HS-27A (cell line): ENCODE results near the gene GLYATL3.
A peak's percentile ranks its signal among the peaks of the same experiment; 100 is the strongest.
"Not testable (repeated sequence)": the region's sequence is repeated elsewhere in the genome, so short reads cannot be mapped to it uniquely, and the experiment has no call there.

Source experiments
- DNase-seq: peaks from one replicate; pipeline ENCODE4 v3.0.0-alpha.2; 2012; ENCODE audit warnings: low read depth, missing footprints

The GLYATL3 gene

DNA sequence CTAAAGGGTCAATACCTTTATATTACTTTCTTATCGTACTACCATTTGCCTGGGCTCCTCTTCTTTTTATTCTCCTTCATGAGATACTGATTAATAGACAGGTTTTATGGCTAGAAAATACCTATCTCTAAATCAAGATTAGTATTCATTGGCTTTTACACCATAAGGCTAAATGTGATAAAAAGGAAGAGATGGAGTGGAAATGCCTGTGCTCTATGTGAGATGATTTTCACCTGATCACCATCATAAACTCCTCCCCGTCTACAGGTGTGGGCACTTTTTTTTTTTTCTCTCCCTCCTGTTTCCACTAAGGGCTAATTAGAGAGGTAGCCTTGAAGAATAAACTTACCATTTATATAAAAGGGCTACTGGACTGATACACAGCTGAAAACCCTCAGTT, at the start of gene GLYATL3:
TSS of gene GLYATL3 (plus strand) at position 301 of the 400 bp plus-strand sequence. CDS start 12,068 bp downstream, outside the sequence.
- DNase-seq = no peak

GRCh38 chr6:49453221-49453620, 46.5 kb upstream of the GLYATL3 start:
- no peak for DNase-seq

- DNase-seq = no peak
Measured at GRCh38 chr6:49454787-49455709, 44.7 kb upstream of the GLYATL3 start.

DNA sequence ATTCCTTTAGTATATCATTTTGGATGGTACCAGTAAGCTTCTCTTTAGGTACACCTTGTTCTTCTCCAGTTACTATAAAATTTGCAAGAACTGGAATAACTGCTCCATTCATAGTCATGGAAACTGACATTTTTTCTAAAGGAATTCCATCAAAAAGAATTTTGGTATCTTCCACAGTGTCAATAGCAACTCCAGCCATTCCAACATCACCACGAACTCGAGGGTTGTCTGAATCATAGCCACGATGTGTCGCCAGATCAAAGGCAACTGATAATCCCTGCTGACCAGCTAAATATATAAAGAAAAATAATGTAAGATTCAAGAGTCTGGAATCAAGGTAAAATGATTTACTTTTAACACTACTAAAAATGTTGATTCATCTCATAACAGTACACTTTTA, 42.0 kb upstream of the GLYATL3 start:
- no peak for DNase-seq

GRCh38 chr6:49462071-49462470, 37.7 kb upstream of the GLYATL3 start:
- no peak for DNase-seq

DNA sequence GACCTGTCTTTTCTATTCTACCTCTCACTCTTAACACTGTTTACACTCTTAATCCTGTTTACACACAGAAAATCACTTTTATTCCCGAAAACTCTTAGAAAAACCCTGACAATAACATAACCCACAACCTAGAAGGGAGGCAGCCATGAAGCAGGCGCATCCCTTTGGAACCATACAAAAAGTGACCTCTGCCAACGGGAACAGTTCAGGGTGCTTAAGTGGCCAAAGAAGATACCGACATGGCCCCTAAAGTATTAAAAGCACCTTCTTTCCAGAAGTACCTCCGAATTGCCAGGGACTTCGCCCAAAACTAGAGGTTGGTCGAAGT, 37.2 kb upstream of the GLYATL3 start:
- no peak for DNase-seq

- DNase-seq = peak; percentile 79
Measured at GRCh38 chr6:49462927-49463611, 36.7 kb upstream of the GLYATL3 start, which contains the start of the genes CENPQ and MMUT. Gene CENPQ, plus strand, starts transcription at chr6:49463370. Its CDS starts 6,807 bp downstream, at chr6:49470177. Gene MMUT, minus strand, starts transcription at chr6:49463253. Its CDS starts 3,787 bp downstream, at chr6:49459466.

- DNase-seq = peak; percentile 8
Measured at GRCh38 chr6:49463612-49463967, 36.1 kb upstream of the GLYATL3 start.

- no peak for DNase-seq
Measured at GRCh38 chr6:49464691-49465090, 35.0 kb upstream of the GLYATL3 start.

- DNase-seq = no peak
Measured at GRCh38 chr6:49468042-49468441, 31.7 kb upstream of the GLYATL3 start.

GRCh38 chr6:49476564-49476963, 23.2 kb upstream of the GLYATL3 start:
- not testable (repeated sequence) for DNase-seq

GRCh38 chr6:49479308-49479970, 20.3 kb upstream of the GLYATL3 start:
- DNase-seq = no peak

- DNase-seq = not testable (repeated sequence)
Measured at GRCh38 chr6:49481846-49482245, 17.9 kb upstream of the GLYATL3 start.

DNA sequence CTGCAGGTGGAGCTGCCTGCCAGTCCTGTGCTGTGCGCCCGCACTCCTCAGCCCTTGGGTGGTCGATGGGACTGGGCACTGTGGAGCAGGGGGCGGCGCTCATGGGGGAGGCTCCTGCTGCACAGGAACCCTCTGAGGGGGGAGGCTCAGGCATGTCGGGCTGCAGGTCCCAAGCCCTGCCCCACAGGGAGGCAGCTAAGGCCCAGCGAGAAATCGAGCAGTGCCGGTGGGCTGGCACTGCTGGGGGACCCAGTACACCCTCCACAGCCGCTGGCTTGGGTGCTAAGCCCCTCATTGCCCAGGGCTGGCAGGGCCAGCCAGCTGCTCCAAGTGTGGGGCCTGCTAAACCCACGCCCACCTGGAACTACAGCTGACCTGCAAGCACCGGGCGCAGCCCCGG, 16.3 kb upstream of the GLYATL3 start:
- DNase-seq = not testable (repeated sequence)

DNA sequence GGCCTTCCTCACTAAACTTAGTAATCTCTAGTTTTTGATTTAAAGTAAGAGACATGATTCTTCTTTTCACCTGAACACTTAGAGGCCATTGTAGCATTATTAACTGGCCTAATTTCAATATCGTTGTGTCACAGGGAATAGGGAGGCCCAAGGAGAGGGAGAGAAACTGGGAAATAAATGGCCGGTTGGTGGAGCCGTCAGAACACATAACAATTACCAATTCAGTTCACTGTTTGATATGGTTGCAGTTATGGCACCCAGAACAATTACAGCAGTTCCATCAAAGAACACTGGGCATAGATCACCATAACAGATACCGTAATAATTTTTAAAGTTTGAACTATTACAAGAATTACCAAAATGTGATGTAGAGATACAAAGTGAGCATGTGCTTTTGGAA, 9.1 kb upstream of the GLYATL3 start:
- no peak for DNase-seq

- no peak for DNase-seq
Measured at GRCh38 chr6:49497304-49497703, 2.4 kb upstream of the GLYATL3 start.

- DNase-seq = no peak
Measured at GRCh38 chr6:49499126-49499525, 597 bp upstream of the GLYATL3 start.

GRCh38 chr6:49504666-49505065, 4.9 kb downstream of the GLYATL3 start:
- DNase-seq = no peak

DNA sequence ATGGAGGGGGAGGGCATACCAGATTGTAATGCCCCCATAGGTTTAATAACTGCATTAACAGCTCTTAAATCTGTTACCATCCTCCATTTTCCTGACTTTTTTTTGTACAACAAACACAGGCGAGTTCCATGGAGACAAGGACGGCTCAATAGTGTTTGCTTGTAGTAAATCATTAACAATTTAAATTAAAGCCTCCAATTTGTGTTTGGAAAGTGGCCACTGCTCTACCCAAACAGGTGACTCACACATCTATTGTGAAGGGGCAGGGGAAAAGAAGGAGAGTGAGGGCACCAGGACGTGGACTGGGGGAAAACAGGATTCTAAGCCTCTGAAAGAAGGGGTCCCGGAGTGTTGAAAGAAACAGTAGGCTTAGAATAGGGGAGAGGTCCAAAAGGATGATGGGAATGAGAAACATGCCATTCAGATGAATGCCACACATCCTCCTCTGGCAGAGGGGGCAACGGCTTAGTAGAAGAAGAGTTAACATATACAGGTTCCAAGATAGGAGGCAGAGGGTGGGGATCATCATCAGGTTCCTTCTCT, 6.9 kb downstream of the GLYATL3 start:
- no peak for DNase-seq

DNA sequence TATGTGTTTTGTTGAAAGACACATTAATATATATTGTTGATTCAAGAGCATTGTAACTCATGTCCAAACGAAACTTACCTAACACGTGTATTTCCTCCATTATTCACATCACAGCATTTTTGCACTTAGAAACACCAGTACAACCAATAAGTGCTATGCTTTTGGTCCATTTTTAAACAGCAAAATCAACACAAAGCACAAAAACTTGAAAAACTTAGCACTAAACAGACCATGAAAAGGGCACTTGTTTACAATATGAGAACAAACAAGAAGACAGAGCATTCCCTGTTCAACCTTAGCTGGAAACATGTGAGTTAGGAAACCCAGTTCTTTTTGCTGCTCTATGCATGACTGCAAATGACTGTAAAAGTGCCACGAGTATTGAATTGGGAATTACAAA, 9.6 kb downstream of the GLYATL3 start:
- DNase-seq = no peak

- no peak for DNase-seq
Measured at GRCh38 chr6:49513153-49513989, 13.6 kb downstream of the GLYATL3 start.
